Measurements from ENCODE around the gene ABHD17A.

GRCh38 chr19:1866693-1867348, 18.5 kb downstream of the ABHD17A start:
- TF ChIP-seq POLR2A (IDR thresholded peaks at IDR 0.05) = no peak
- TF ChIP-seq CTCF (IDR thresholded peaks at IDR 0.05) = no peak
- TF ChIP-seq POLR2AphosphoS5 (IDR thresholded peaks at IDR 0.05) = no peak
